SK-N-SH treated with all-trans-retinoic acid at 6 μM for 48 hours (cell line): ENCODE measurements around the gene BPHL.

ENCODE experiments used
- CREB5 ChIP-seq: fragments of 250-450 bp; sonication (Bioruptor Pico); IDR thresholded peaks from 2 replicates; pipeline ENCODE4 v1.5.1; 2020; ENCODE audit warnings: low read depth, mild to moderate bottlenecking, moderate library complexity
- CSRNP3 ChIP-seq: fragments of 250-450 bp; sonication (Bioruptor Pico); IDR thresholded peaks from 2 replicates; pipeline ENCODE4 v1.5.1; 2021; ENCODE audit warnings: mild to moderate bottlenecking, moderate library complexity
- PATZ1 ChIP-seq: fragments of 250-450 bp; sonication (Bioruptor Pico); IDR thresholded peaks from 2 replicates; pipeline ENCODE4 v1.8.0; 2020; ENCODE audit warnings: mild to moderate bottlenecking, moderate library complexity, borderline replicate concordance
- ZC3H10 ChIP-seq: fragments of 250-450 bp; sonication (Bioruptor Pico); IDR thresholded peaks from 2 replicates; pipeline ENCODE4 v1.5.1; 2021; ENCODE audit warnings: mild to moderate bottlenecking, moderate library complexity

GRCh38 chr6:3118353-3119039 is at the start of gene BPHL:
- TF ChIP-seq ZC3H10 (CRISPR knock-in tag) (no peak), CSRNP3 (no peak), PATZ1 (CRISPR knock-in tag) (no peak), CREB5 (no peak)
